CD14-positive monocyte (primary cell): ENCODE measurements around the gene MAML3. TPM values are rescaled to one million over a fixed set of nuclear protein-coding genes. Genes with fewer than 3 reads are reported as not detected.
A peak's percentile ranks its signal among the peaks of the same experiment; 100 is the strongest.

ENCODE experiments used
- DNase-seq, 3 donors: peaks; one replicate each; pipeline ENCODE4 v3.0.0-alpha.2; 2011 to 2022
- H2AFZ ChIP-seq: 2 replicates; pipeline ENCODE4 v1.6.0; 2012; ENCODE audit warnings: mild to moderate bottlenecking, low read depth, low read length, inconsistent platforms; ENCODE audit not compliant: insufficient read depth, poor library complexity, severe bottlenecking
- H3K27ac ChIP-seq, 2 donors: 1 replicate in 1 of 2; 2 replicates in 1 of 2; pipeline ENCODE4 v1.5.1; 2012 to 2013; ENCODE audit warnings: low read length in 2 of 2, control low read depth in 1 of 2, inconsistent platforms in 1 of 2, low read depth in 1 of 2, mild to moderate bottlenecking in 1 of 2
- H3K27me3 ChIP-seq, 2 donors: one replicate each; pipeline versions ENCODE4 v1.6.0 to v1.6.1; 2011 to 2013; ENCODE audit warnings: low read length in 2 of 2; ENCODE audit not compliant: control insufficient read depth in 2 of 2, insufficient read depth in 2 of 2
- H3K36me3 ChIP-seq, 2 donors: replicated peaks in 1 of 2; 1 replicate in 1 of 2; 2 replicates in 1 of 2; pipeline versions ENCODE4 v1.5.1 to v1.6.1; 2012 to 2013; ENCODE audit warnings: low read length in 2 of 2, control low read depth in 1 of 2, inconsistent platforms in 1 of 2, mild to moderate bottlenecking in 1 of 2; ENCODE audit not compliant: insufficient read depth in 2 of 2, control insufficient read depth in 1 of 2
- H3K4me1 ChIP-seq, 2 donors: 1 replicate in 1 of 2; 2 replicates in 1 of 2; pipeline versions ENCODE4 v1.5.1 to v1.6.1; 2012 to 2013; ENCODE audit warnings: low read length in 2 of 2, control low read depth in 1 of 2, inconsistent platforms in 1 of 2, mild to moderate bottlenecking in 1 of 2, moderate library complexity in 1 of 2; ENCODE audit not compliant: insufficient read depth in 2 of 2, control insufficient read depth in 1 of 2
- H3K4me2 ChIP-seq: replicated peaks from 2 replicates; pipeline ENCODE3; 2012; ENCODE audit warnings: low read length, moderate library complexity, mild to moderate bottlenecking; ENCODE audit not compliant: poor library complexity, severe bottlenecking; ENCODE audit errors: extremely low read depth
- H3K4me3 ChIP-seq, 3 experiments: fragments of 200-600 bp in 1 of 3; sonication (generic) in 1 of 3; replicated peaks in 1 of 3; 1 replicate in 2 of 3; 2 replicates in 1 of 3; pipeline ENCODE4 v1.5.1; 2011 to 2013; ENCODE audit warnings: low read length in 3 of 3, mild to moderate bottlenecking in 3 of 3, control low read depth in 2 of 3, low read depth in 2 of 3, inconsistent platforms in 1 of 3, moderate library complexity in 1 of 3
- H3K79me2 ChIP-seq: 2 replicates; pipeline ENCODE4 v1.6.0; 2012; ENCODE audit warnings: mild to moderate bottlenecking, control low read depth, inconsistent platforms, low read length, moderate library complexity; ENCODE audit not compliant: insufficient read depth
- H3K9ac ChIP-seq: 2 replicates; pipeline ENCODE4 v1.6.0; 2017; ENCODE audit warnings: low read length, mild to moderate bottlenecking; ENCODE audit not compliant: insufficient read depth, poor library complexity, severe bottlenecking
- H3K9me3 ChIP-seq, 2 donors: replicated peaks in 1 of 2; 1 replicate in 1 of 2; 2 replicates in 1 of 2; pipeline versions ENCODE4 v1.5.1 to v1.6.1; 2012 to 2013; ENCODE audit warnings: low read length in 2 of 2, control low read depth in 1 of 2; ENCODE audit not compliant: control insufficient read depth in 1 of 2, insufficient read depth in 1 of 2
- H4K20me1 ChIP-seq: 2 replicates; pipeline ENCODE4 v1.6.0; 2012; ENCODE audit warnings: mild to moderate bottlenecking, low read length, control low read depth, moderate library complexity; ENCODE audit not compliant: insufficient read depth
- H3K27ac Mint-ChIP-seq, 7 donors: one replicate each; pipeline ENCODE4 v1.8.0; 2020; ENCODE audit warnings: mild to moderate bottlenecking in 7 of 7, mixed read lengths in 7 of 7, moderate library complexity in 6 of 7, inconsistent platforms in 2 of 7
- H3K27me3 Mint-ChIP-seq, 3 donors: one replicate each; pipeline ENCODE4 v1.8.0; 2021 to 2022; ENCODE audit warnings: low read depth in 3 of 3, mild to moderate bottlenecking in 3 of 3, mixed read lengths in 3 of 3, moderate library complexity in 3 of 3, inconsistent platforms in 1 of 3
- H3K36me3 Mint-ChIP-seq, 2 donors: one replicate each; pipeline ENCODE4 v1.8.0; 2020; ENCODE audit warnings: mixed read lengths in 2 of 2, inconsistent platforms in 1 of 2, mild to moderate bottlenecking in 1 of 2
- H3K4me1 Mint-ChIP-seq: one replicate; pipeline ENCODE4 v1.8.0; 2020; ENCODE audit warnings: mild to moderate bottlenecking, mixed read lengths
- H3K4me3 Mint-ChIP-seq, 2 donors: one replicate each; pipeline ENCODE4 v1.8.0; 2020; ENCODE audit warnings: mild to moderate bottlenecking in 2 of 2, mixed read lengths in 2 of 2, moderate library complexity in 1 of 2
- H3K9me3 Mint-ChIP-seq, 7 donors: one replicate each; pipeline ENCODE4 v1.8.0; 2020 to 2022; ENCODE audit warnings: mixed read lengths in 7 of 7, mild to moderate bottlenecking in 6 of 7, moderate library complexity in 6 of 7, inconsistent platforms in 2 of 7
- WGBS: methylation state at CpG from one replicate; pipeline ENCODE4 v1.1.5; 2013; ENCODE audit warnings: missing lambda C conversion rate; ENCODE audit not compliant: insufficient coverage; 5-methylcytosine and 5-hydroxymethylcytosine counted together
- intact Hi-C, 2 donors: fragments of 100-400 bp; cut with micrococcal nuclease; formaldehyde crosslinking; loops; one replicate each; pipeline versions ENCODE4 v1.15.0 to v1.15.1; 2023
- polyA plus RNA-seq, 3 donors: library from polyadenylated mRNA; depleted of rRNA in 1 of 3; unstranded in 2 of 3; stranded (reverse) in 1 of 3; fragments of 300-500 nt in 2 of 3; fragments of >200 nt in 1 of 3; fragmentation: Illumina TruSeq in 2 of 3; gene quantifications; 1 replicate in 2 of 3; 2 replicates in 1 of 3; pipeline ENCODE4 v1.2.3, GENCODE V29; 2012 to 2021
- TF ChIP-seq, protein P1 (sequence below): fragments of 200-600 bp; IDR thresholded peaks from one replicate; pipeline ENCODE4 v1.8.0; 2022; ENCODE audit warnings: antibody characterized with exemption, mild to moderate bottlenecking

MAML3 gene
- polyA plus RNA-seq, 3 donors: 1.5 to 6.5 (median 2.3) TPM

DNA sequence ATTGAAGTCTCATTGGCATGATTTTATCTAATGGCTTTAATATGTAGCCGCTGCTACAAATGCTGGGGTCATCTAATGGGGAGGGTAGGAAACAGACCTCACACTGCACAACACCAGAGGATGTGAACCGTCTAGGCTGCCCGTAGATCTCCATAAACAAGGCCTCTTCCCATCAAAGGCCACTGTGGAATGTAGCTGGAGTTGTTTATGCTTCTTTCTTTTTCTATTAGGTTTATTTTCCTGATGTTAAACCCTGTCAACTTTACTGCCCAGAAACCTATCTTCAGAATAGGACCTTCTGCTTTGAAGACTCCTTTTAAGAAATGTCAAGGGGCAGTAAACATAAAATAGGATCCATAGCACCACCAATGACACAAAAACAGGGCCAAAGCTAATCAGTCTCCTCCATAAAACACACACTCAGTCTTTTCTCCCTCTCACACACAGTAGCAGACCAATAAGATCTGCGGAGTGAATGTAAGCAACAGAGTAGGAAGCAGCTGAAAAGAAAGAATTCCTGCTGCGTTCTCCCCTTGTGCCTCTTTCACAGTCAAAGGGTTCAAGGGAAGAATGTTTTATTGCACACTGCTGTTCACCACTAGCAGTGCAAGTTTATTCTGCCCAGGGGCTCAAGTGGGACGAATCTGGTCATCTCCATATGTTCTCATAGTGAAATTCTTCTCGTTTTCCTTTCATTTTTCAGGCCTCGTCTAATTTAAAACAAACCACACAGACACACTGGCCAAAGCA lies 72.2 kb downstream of the MAML3 start:
- Mint-ChIP-seq H3K4me1 (peaks cover 26% of the 10 kb centered on the region), H3K27ac (peak overlapping the region in 1 of 7 donors; percentile 17), H3K36me3 (peaks cover 4 to 5% of the 10 kb centered on the region in 2 donors), H3K27me3 (peaks cover 0 to 1% (median under 1%) of the 10 kb centered on the region in 3 donors), H3K4me3 (no peak overlapping the region), H3K9me3 (no peaks in the 10 kb centered on the region)
- H3K9ac ChIP-seq: no peak overlapping the region
- no peak overlapping the region for H3K4me2 ChIP-seq
- no peaks in the 10 kb centered on the region for H3K36me3 ChIP-seq
- intact Hi-C loops: loop anchor here in 1 of 2 donors (10.0 kb wide), 1 partner anchor 53 kb away; no protein-coding TSS in a partner anchor
- no peaks in the 10 kb centered on the region for H3K9me3 ChIP-seq
- WGBS: 80% methylated on average over 2 of the region's 8 CpGs
- H3K27me3 ChIP-seq: no peaks in the 10 kb centered on the region
- no peak for DNase-seq
- no peak overlapping the region for H3K4me3 ChIP-seq
- peaks cover 31% of the 10 kb centered on the region for H3K79me2 ChIP-seq
- H2AFZ ChIP-seq: no peak overlapping the region
- H3K27ac ChIP-seq: peak overlapping the region in 1 of 2 donors; percentile 2
- peaks cover 19% of the 10 kb centered on the region for H4K20me1 ChIP-seq
- no peaks in the 10 kb centered on the region for H3K4me1 ChIP-seq
- TF ChIP-seq, protein P1, sequence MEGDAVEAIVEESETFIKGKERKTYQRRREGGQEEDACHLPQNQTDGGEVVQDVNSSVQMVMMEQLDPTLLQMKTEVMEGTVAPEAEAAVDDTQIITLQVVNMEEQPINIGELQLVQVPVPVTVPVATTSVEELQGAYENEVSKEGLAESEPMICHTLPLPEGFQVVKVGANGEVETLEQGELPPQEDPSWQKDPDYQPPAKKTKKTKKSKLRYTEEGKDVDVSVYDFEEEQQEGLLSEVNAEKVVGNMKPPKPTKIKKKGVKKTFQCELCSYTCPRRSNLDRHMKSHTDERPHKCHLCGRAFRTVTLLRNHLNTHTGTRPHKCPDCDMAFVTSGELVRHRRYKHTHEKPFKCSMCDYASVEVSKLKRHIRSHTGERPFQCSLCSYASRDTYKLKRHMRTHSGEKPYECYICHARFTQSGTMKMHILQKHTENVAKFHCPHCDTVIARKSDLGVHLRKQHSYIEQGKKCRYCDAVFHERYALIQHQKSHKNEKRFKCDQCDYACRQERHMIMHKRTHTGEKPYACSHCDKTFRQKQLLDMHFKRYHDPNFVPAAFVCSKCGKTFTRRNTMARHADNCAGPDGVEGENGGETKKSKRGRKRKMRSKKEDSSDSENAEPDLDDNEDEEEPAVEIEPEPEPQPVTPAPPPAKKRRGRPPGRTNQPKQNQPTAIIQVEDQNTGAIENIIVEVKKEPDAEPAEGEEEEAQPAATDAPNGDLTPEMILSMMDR: no peak

DNA sequence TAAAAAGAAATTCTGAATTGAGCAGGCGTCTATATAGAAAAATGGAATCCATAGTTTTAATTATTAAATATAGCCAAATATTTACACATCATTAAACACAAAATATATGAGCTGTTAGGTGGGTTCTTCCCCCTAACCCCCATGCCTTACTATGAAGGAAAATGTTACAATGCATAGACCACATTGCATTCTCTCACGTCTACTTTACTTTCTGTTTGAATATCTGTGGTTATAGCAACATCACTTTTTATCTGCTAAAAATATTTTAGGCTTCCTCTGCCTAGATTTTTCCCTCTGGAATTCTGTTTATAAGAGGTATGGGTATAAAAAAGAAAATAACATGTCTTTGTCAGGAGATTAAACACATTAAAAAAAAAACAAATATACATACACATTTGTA lies 73.1 kb downstream of the MAML3 start:
- Histone ChIP-seq H3K4me2 (no peak overlapping the region), H3K27me3 (no peaks in the 10 kb centered on the region)
- intact Hi-C loops: loop anchor here in 1 of 2 donors (10.0 kb wide), 1 partner anchor 54 kb away; no protein-coding TSS in a partner anchor

More for the DNA sequence above, 73.1 kb downstream of the MAML3 start:
- Mint-ChIP-seq H3K9me3 (no peaks in the 10 kb centered on the region), H3K4me1 (peaks cover 31% of the 10 kb centered on the region), H3K4me3 (no peak overlapping the region), H3K36me3 (no peaks in the 10 kb centered on the region), H3K27ac (peak overlapping the region in 3 of 7 donors; percentile 12 to 36 (median 27)), H3K27me3 (peaks cover 0 to 2% (median 1%) of the 10 kb centered on the region in 3 donors)
- no CpG with 5 or more reads among the region's 2 CpGs for WGBS
- Histone ChIP-seq H3K9ac (no peak overlapping the region), H3K9me3 (no peaks in the 10 kb centered on the region), H3K36me3 (no peaks in the 10 kb centered on the region), H2AFZ (no peak overlapping the region), H4K20me1 (peaks cover 19% of the 10 kb centered on the region), H3K79me2 (peaks cover 31% of the 10 kb centered on the region), H3K4me1 (no peaks in the 10 kb centered on the region), H3K27ac (no peak overlapping the region), H3K4me3 (no peak overlapping the region)
- TF ChIP-seq, protein P1: no peak
- DNase-seq: no peak
